HepG2 (cell line): ENCODE data around the gene FBLIM1. TPM values are rescaled to one million over a fixed set of nuclear protein-coding genes. Genes with fewer than 3 reads are reported as not detected.

ENCODE experiments used
- ATAC-seq: fragments of 200-7000 bp; cut with Tn5 transposase; 3 replicates; pipeline ENCODE4 v1.9.1; 2020; ENCODE audit warnings: mild to moderate bottlenecking, moderate library complexity
- BruUV-seq: library from RNA; stranded (reverse); fragments of 400-500 nt; replicated peaks from 2 replicates; lab custom pipeline; 2021; lab: Mats Ljungman, UMichigan
- CTCF ChIA-PET: fragments of 300-600 bp; formaldehyde crosslinking; extraction: SDS; loops from one replicate; lab custom pipeline; 2021; ENCODE audit warnings: low total read pairs, inconsistent platforms, low intra/inter-chr PET ratio; lab: Yijun Ruan, JAX
- POLR2A ChIA-PET: fragments of 350-600 bp; sonication (Branson Sonifier 250); formaldehyde crosslinking; loops from one replicate; lab custom pipeline; 2020; ENCODE audit warnings: antibody characterized with exemption, inconsistent platforms; lab: Yijun Ruan, JAX
- DNase-seq: peaks from one replicate; pipeline ENCODE4 v3.0.0-alpha.2; 2015; ENCODE audit warnings: low spot score
- FAIRE-seq: peaks from 3 replicates; lab custom pipeline; 2011; peaks lifted over from hg19 to GRCh38; lab: Jason Lieb, UNC
- H2AFZ ChIP-seq: one replicate; pipeline ENCODE4 v1.6.1; 2011; ENCODE audit warnings: low read length, inconsistent platforms
- H3K27ac ChIP-seq: fragments of 300-600 bp; 3 replicates; pipeline ENCODE4 v1.8.0; 2011; ENCODE audit warnings: mixed run types, mild to moderate bottlenecking, mixed read lengths, low read length, inconsistent platforms; ENCODE audit not compliant: insufficient read depth; ENCODE audit errors: extremely low read length
- H3K27me3 ChIP-seq, 2 experiments: fragments of 200-600 bp in 1 of 2; 2 replicates in 1 of 2; 3 replicates in 1 of 2; pipeline versions ENCODE4 v1.6.0 to v1.8.0; 2011; ENCODE audit warnings: low read length in 2 of 2, mild to moderate bottlenecking in 2 of 2, moderate library complexity in 2 of 2, inconsistent platforms in 1 of 2; ENCODE audit not compliant: insufficient read depth in 2 of 2, control insufficient read depth in 1 of 2
- H3K36me3 ChIP-seq, 2 experiments: fragments of 200-600 bp in 1 of 2; replicated peaks in 1 of 2; 2 replicates in 1 of 2; 3 replicates in 1 of 2; pipeline versions ENCODE4 v1.5.1 to v1.8.0; 2011; ENCODE audit warnings: low read length in 2 of 2, inconsistent platforms in 1 of 2; ENCODE audit not compliant: insufficient read depth in 2 of 2, control insufficient read depth in 1 of 2
- H3K4me1 ChIP-seq: 2 replicates; pipeline ENCODE4 v1.5.1; 2012; ENCODE audit warnings: low read length, inconsistent platforms; ENCODE audit not compliant: insufficient read depth
- H3K4me2 ChIP-seq: 2 replicates; pipeline ENCODE4 v1.6.0; 2011; ENCODE audit warnings: low read depth, low read length, inconsistent platforms
- H3K4me3 ChIP-seq, 3 experiments: fragments of 200-600 bp in 1 of 3; sonication (generic), shearing (Covaris generic) in 1 of 3; replicated peaks in 1 of 3; 2 replicates each; pipeline ENCODE4 v1.5.1; 2011 to 2016; ENCODE audit warnings: low read length in 3 of 3, inconsistent platforms in 2 of 3, low read depth in 2 of 3, mild to moderate bottlenecking in 2 of 3, control low read depth in 1 of 3, mixed read lengths in 1 of 3; ENCODE audit not compliant: insufficient read depth in 1 of 3
- H3K79me2 ChIP-seq: one replicate; pipeline ENCODE4 v1.6.1; 2011; ENCODE audit warnings: low read length, inconsistent platforms; ENCODE audit not compliant: insufficient read depth
- H3K9ac ChIP-seq: 2 replicates; pipeline ENCODE4 v1.6.0; 2011; ENCODE audit warnings: mild to moderate bottlenecking, low read depth, low read length, inconsistent platforms; ENCODE audit not compliant: insufficient read depth
- H3K9me3 ChIP-seq: 2 replicates; pipeline ENCODE4 v1.5.1; 2012; ENCODE audit warnings: mild to moderate bottlenecking, low read length
- H4K20me1 ChIP-seq: 2 replicates; pipeline ENCODE4 v1.6.0; 2011; ENCODE audit warnings: inconsistent platforms, mild to moderate bottlenecking, low read length, moderate library complexity; ENCODE audit not compliant: insufficient read depth
- KDM6A ChIP-seq: IDR thresholded peaks from 2 replicates; pipeline ENCODE4 v1.6.1; 2016; ENCODE audit warnings: low read depth
- NAIF1 ChIP-seq: sonication (generic); formaldehyde crosslinking; IDR thresholded peaks from 2 replicates; pipeline ENCODE4 v1.5.0; 2020; ENCODE audit warnings: mild to moderate bottlenecking, missing genetic modification reagents, borderline replicate concordance
- PPARG ChIP-seq: conservative IDR thresholded peaks from 2 replicates; pipeline ENCODE4 v1.6.1; 2016; ENCODE audit warnings: missing biosample characterization, missing genetic modification reagents
- SMARCC2 ChIP-seq: fragments of 450-650 bp; IDR thresholded peaks from 2 replicates; pipeline ENCODE4 v1.6.1; 2017; ENCODE audit warnings: antibody characterized with exemption, mild to moderate bottlenecking
- ZNF329 ChIP-seq: sonication (generic); formaldehyde crosslinking; IDR thresholded peaks from 2 replicates; pipeline ENCODE4 v1.9.0; 2021; ENCODE audit warnings: low read depth, mild to moderate bottlenecking, missing genetic modification reagents
- ZNF460 ChIP-seq: sonication (generic); formaldehyde crosslinking; IDR thresholded peaks from 2 replicates; pipeline ENCODE4 v1.5.1; 2020; ENCODE audit warnings: missing genetic modification reagents, mild to moderate bottlenecking, borderline replicate concordance
- ZNF737 ChIP-seq: sonication (generic); formaldehyde crosslinking; IDR thresholded peaks from 2 replicates; pipeline ENCODE4 v1.5.0; 2020; ENCODE audit warnings: missing genetic modification reagents, mild to moderate bottlenecking, borderline replicate concordance
- ZNF780A ChIP-seq: sonication (generic); formaldehyde crosslinking; IDR thresholded peaks from 2 replicates; pipeline ENCODE4 v1.8.0; 2022; ENCODE audit warnings: mild to moderate bottlenecking, missing genetic modification reagents, moderate library complexity
- WGBS: methylation state at CpG from one replicate; pipeline ENCODE4 v1.1.6; 2017; ENCODE audit warnings: low lambda C conversion rate; 5-methylcytosine and 5-hydroxymethylcytosine counted together
- in situ Hi-C: cut with HindIII; loops from 2 replicates; pipeline ENCODE4 v1.10.0; 2017; ENCODE audit warnings: low pct_unique_long_range_greater_than_20kb; ENCODE audit not compliant: extremely low pct_ligation_motif_present
- intact Hi-C: fragments of 100-400 bp; cut with micrococcal nuclease; formaldehyde crosslinking; loops from one replicate; pipeline ENCODE4 v1.10.0; 2022; ENCODE audit not compliant: unreplicated experiment
- polyA plus RNA-seq, 8 experiments: library from polyadenylated mRNA; depleted of rRNA in 3 of 8; stranded (reverse) in 7 of 8; unstranded in 1 of 8; fragments of >200 nt; fragmentation: Illumina TruSeq in 4 of 8; extraction: Trizol in 4 of 8; gene quantifications; 2 replicates each; pipeline versions ENCODE4 v1.2.1 to v1.2.3, GENCODE V29; 2011 to 2016; ENCODE audit warnings: low read depth in 4 of 8, missing spikeins in 1 of 8, mixed read lengths in 1 of 8; ENCODE audit not compliant: insufficient read depth in 1 of 8
- total RNA-seq, 5 experiments: library from RNA; depleted of rRNA; stranded (reverse); fragments of >200 nt; fragmentation: Illumina TruSeq; extraction: Trizol; gene quantifications; 2 replicates each; pipeline ENCODE4 v1.2.3, GENCODE V29; 2016; ENCODE audit warnings: low read depth in 1 of 5
- TF ChIP-seq, protein P1 (sequence below): sonication (generic); formaldehyde crosslinking; IDR thresholded peaks from 2 replicates; pipeline ENCODE4 v1.5.1; 2020; ENCODE audit warnings: missing genetic modification reagents, mild to moderate bottlenecking, borderline replicate concordance
- TF ChIP-seq, protein P2 (sequence below): sonication (generic); formaldehyde crosslinking; IDR thresholded peaks from 2 replicates; pipeline ENCODE4 v1.5.1; 2020; ENCODE audit warnings: mild to moderate bottlenecking, missing genetic modification reagents, borderline replicate concordance
- TF ChIP-seq, protein P3 (sequence below): IDR thresholded peaks from 2 replicates; pipeline ENCODE4 v1.6.1; 2012; ENCODE audit warnings: low read length, improper control_type of control experiment
- TF ChIP-seq, protein P4 (sequence below): sonication (generic); formaldehyde crosslinking; IDR thresholded peaks from 2 replicates; pipeline ENCODE4 v1.4.0; 2020; ENCODE audit warnings: mild to moderate bottlenecking, missing genetic modification reagents
- TF ChIP-seq, protein P5 (sequence below): IDR thresholded peaks from 2 replicates; pipeline ENCODE4 v1.6.1; 2018; ENCODE audit warnings: missing genetic modification reagents, mild to moderate bottlenecking, missing compliant biosample characterization
- TF ChIP-seq, protein P6 (sequence below): IDR thresholded peaks from 2 replicates; pipeline ENCODE4 v1.6.1; 2016; ENCODE audit warnings: low read depth

FBLIM1 gene
- total and polyA plus RNA-seq, 2 of the 13 experiments (the other 11 are each of a cell fraction or from before 2014, with no cell fraction given), result 10.6 to 23.0 TPM

DNA sequence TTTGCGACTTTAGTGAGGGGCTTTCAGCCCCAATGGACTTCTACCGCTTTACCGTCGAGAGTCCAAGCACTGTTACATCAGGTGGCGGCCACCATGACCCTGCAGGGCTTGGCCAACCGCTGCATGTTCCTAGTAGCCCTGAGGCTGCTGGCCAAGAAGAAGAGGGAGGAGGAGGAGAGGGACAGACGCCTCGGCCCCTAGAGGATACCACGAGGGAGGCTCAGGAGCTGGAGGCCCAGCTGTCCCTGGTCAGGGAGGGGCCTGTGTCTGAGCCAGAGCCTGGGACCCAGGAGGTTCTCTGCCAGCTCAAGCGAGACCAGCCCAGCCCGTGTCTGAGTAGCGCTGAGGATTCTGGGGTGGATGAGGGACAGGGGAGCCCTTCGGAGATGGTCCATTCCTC is 31.2 kb upstream of the FBLIM1 start:
- ATAC-seq (no peak), DNase-seq (no peak), FAIRE-seq (no peak)
- Histone ChIP-seq H3K27me3 (no peaks in the 10 kb centered on the region), H4K20me1 (no peaks in the 10 kb centered on the region), H3K4me3 (no peak overlapping the region), H3K9me3 (no peaks in the 10 kb centered on the region), H3K4me1 (no peaks in the 10 kb centered on the region), H3K79me2 (no peaks in the 10 kb centered on the region), H3K4me2 (no peak overlapping the region), H2AFZ (no peak overlapping the region), H3K36me3 (peaks cover 15 to 49% of the 10 kb centered on the region in 2 experiments; a peak in 4 of 5 replicates), H3K27ac (no peak overlapping the region), H3K9ac (no peak overlapping the region)
- POLR2A ChIA-PET, result no interaction called here
- BruUV-seq, result no TSS peak
- CTCF ChIA-PET, result no interaction called here
- TF ChIP-seq, protein P1, sequence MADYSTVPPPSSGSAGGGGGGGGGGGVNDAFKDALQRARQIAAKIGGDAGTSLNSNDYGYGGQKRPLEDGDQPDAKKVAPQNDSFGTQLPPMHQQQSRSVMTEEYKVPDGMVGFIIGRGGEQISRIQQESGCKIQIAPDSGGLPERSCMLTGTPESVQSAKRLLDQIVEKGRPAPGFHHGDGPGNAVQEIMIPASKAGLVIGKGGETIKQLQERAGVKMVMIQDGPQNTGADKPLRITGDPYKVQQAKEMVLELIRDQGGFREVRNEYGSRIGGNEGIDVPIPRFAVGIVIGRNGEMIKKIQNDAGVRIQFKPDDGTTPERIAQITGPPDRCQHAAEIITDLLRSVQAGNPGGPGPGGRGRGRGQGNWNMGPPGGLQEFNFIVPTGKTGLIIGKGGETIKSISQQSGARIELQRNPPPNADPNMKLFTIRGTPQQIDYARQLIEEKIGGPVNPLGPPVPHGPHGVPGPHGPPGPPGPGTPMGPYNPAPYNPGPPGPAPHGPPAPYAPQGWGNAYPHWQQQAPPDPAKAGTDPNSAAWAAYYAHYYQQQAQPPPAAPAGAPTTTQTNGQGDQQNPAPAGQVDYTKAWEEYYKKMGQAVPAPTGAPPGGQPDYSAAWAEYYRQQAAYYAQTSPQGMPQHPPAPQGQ (CRISPR knock-in tag), result no peak
- TF ChIP-seq, protein P2, sequence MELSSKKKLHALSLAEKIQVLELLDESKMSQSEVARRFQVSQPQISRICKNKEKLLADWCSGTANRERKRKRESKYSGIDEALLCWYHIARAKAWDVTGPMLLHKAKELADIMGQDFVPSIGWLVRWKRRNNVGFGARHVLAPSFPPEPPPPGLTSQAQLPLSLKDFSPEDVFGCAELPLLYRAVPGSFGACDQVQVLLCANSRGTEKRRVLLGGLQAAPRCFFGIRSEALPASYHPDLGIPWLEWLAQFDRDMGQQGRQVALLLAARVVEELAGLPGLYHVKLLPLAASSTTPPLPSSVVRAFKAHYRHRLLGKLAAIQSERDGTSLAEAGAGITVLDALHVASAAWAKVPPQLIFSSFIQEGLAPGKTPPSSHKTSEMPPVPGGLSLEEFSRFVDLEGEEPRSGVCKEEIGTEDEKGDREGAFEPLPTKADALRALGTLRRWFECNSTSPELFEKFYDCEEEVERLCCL, result no peak
- TF ChIP-seq KDM6A (CRISPR knock-in tag) (no peak), ZNF329 (CRISPR knock-in tag) (no peak), NAIF1 (CRISPR knock-in tag) (no peak), ZNF780A (CRISPR knock-in tag) (no peak), SMARCC2 (no peak), ZNF737 (CRISPR knock-in tag) (no peak), ZNF460 (CRISPR knock-in tag) (no peak), PPARG (CRISPR knock-in tag) (no peak)
- TF ChIP-seq, protein P3, sequence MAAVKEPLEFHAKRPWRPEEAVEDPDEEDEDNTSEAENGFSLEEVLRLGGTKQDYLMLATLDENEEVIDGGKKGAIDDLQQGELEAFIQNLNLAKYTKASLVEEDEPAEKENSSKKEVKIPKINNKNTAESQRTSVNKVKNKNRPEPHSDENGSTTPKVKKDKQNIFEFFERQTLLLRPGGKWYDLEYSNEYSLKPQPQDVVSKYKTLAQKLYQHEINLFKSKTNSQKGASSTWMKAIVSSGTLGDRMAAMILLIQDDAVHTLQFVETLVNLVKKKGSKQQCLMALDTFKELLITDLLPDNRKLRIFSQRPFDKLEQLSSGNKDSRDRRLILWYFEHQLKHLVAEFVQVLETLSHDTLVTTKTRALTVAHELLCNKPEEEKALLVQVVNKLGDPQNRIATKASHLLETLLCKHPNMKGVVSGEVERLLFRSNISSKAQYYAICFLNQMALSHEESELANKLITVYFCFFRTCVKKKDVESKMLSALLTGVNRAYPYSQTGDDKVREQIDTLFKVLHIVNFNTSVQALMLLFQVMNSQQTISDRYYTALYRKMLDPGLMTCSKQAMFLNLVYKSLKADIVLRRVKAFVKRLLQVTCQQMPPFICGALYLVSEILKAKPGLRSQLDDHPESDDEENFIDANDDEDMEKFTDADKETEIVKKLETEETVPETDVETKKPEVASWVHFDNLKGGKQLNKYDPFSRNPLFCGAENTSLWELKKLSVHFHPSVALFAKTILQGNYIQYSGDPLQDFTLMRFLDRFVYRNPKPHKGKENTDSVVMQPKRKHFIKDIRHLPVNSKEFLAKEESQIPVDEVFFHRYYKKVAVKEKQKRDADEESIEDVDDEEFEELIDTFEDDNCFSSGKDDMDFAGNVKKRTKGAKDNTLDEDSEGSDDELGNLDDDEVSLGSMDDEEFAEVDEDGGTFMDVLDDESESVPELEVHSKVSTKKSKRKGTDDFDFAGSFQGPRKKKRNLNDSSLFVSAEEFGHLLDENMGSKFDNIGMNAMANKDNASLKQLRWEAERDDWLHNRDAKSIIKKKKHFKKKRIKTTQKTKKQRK, result no peak
- TF ChIP-seq, protein P4, sequence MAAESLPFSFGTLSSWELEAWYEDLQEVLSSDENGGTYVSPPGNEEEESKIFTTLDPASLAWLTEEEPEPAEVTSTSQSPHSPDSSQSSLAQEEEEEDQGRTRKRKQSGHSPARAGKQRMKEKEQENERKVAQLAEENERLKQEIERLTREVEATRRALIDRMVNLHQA (CRISPR knock-in tag), result no peak
- TF ChIP-seq, protein P5, sequence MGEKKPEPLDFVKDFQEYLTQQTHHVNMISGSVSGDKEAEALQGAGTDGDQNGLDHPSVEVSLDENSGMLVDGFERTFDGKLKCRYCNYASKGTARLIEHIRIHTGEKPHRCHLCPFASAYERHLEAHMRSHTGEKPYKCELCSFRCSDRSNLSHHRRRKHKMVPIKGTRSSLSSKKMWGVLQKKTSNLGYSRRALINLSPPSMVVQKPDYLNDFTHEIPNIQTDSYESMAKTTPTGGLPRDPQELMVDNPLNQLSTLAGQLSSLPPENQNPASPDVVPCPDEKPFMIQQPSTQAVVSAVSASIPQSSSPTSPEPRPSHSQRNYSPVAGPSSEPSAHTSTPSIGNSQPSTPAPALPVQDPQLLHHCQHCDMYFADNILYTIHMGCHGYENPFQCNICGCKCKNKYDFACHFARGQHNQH, result no peak
- TF ChIP-seq, protein P6, sequence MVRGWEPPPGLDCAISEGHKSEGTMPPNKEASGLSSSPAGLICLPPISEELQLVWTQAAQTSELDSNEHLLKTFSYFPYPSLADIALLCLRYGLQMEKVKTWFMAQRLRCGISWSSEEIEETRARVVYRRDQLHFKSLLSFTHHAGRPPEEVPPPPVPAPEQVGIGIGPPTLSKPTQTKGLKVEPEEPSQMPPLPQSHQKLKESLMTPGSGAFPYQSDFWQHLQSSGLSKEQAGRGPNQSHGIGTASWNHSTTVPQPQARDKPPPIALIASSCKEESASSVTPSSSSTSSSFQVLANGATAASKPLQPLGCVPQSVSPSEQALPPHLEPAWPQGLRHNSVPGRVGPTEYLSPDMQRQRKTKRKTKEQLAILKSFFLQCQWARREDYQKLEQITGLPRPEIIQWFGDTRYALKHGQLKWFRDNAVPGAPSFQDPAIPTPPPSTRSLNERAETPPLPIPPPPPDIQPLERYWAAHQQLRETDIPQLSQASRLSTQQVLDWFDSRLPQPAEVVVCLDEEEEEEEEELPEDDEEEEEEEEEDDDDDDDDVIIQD (CRISPR knock-in tag), result no peak
- 99% methylated on average over 8 of the region's 13 CpGs for WGBS
- in situ Hi-C loops, result no loop called here
- intact Hi-C loops, result no loop called here
